Measurements from ENCODE around the gene EYS.

The EYS gene

GRCh38 chr6:63689421-63689820, 2017.6 kb downstream of the EYS start:
- peaks cover 2% of the 10 kb centered on the region; the same call in 1 of the 2 replicates for H3K36me3 ChIP-seq (ENCODE audit: control insufficient read depth, insufficient read depth, low read length)
- no peaks in the 10 kb centered on the region for H3K9me3 ChIP-seq (ENCODE audit: control insufficient read depth, insufficient read depth, low read length)
- no peaks in the 10 kb centered on the region for H3K27me3 ChIP-seq (ENCODE audit: control insufficient read depth, insufficient read depth, low read length)
- WGBS (ENCODE audit: insufficient coverage, insufficient read length) = no CpG with 5 or more reads among the region's 2 CpGs
- H3K4me1 ChIP-seq (ENCODE audit: control insufficient read depth, insufficient read depth, low read length) = no peaks in the 10 kb centered on the region
- no peak overlapping the region for H3K27ac ChIP-seq (ENCODE audit: low read length)
- no peak overlapping the region for H3K4me3 ChIP-seq (ENCODE audit: low read length)
- no peak for DNase-seq (ENCODE audit: low read depth, low spot score)

GRCh38 chr6:63685446-63686379, 2021.3 kb downstream of the EYS start:
- Histone ChIP-seq H3K4me1 (ENCODE audit: control insufficient read depth, insufficient read depth, low read length) (no peaks in the 10 kb centered on the region), H3K27me3 (ENCODE audit: control insufficient read depth, insufficient read depth, low read length) (no peaks in the 10 kb centered on the region), H3K27ac (ENCODE audit: low read length) (no peak overlapping the region), H3K36me3 (ENCODE audit: control insufficient read depth, insufficient read depth, low read length) (peaks cover 6% of the 10 kb centered on the region; the same call in 1 of the 2 replicates), H3K4me3 (ENCODE audit: low read length) (no peak overlapping the region), H3K9me3 (ENCODE audit: control insufficient read depth, insufficient read depth, low read length) (no peaks in the 10 kb centered on the region)
- no peak for DNase-seq (ENCODE audit: low read depth, low spot score)
- no CpG with 5 or more reads among the region's 4 CpGs for WGBS (ENCODE audit: insufficient coverage, insufficient read length)

GRCh38 chr6:63683071-63683603, 2023.9 kb downstream of the EYS start:
- H3K4me3 ChIP-seq (ENCODE audit: low read length) = no peak overlapping the region
- no CpG with 5 or more reads among the region's 1 CpG for WGBS (ENCODE audit: insufficient coverage, insufficient read length)
- DNase-seq (ENCODE audit: low read depth, low spot score) = no peak
- H3K27me3 ChIP-seq (ENCODE audit: control insufficient read depth, insufficient read depth, low read length) = no peaks in the 10 kb centered on the region
- peaks cover 6% of the 10 kb centered on the region; the same call in 1 of the 2 replicates for H3K36me3 ChIP-seq (ENCODE audit: control insufficient read depth, insufficient read depth, low read length)
- H3K27ac ChIP-seq (ENCODE audit: low read length) = no peak overlapping the region
- no peaks in the 10 kb centered on the region for H3K9me3 ChIP-seq (ENCODE audit: control insufficient read depth, insufficient read depth, low read length)
- H3K4me1 ChIP-seq (ENCODE audit: control insufficient read depth, insufficient read depth, low read length) = no peaks in the 10 kb centered on the region

- Histone ChIP-seq H3K27ac (ENCODE audit: low read length) (no peak overlapping the region), H3K27me3 (ENCODE audit: control insufficient read depth, insufficient read depth, low read length) (no peaks in the 10 kb centered on the region), H3K4me3 (ENCODE audit: low read length) (no peak overlapping the region), H3K36me3 (ENCODE audit: control insufficient read depth, insufficient read depth, low read length) (no peaks in the 10 kb centered on the region), H3K9me3 (ENCODE audit: control insufficient read depth, insufficient read depth, low read length) (no peaks in the 10 kb centered on the region), H3K4me1 (ENCODE audit: control insufficient read depth, insufficient read depth, low read length) (no peaks in the 10 kb centered on the region; the same call in 1 of the 2 replicates)
- WGBS (ENCODE audit: insufficient coverage, insufficient read length) = no CpG with 5 or more reads among the region's 1 CpG
- DNase-seq (ENCODE audit: low read depth, low spot score) = no peak
Measured at GRCh38 chr6:63677282-63677681, 2029.7 kb downstream of the EYS start.

GRCh38 chr6:63676412-63677114, 2030.5 kb downstream of the EYS start:
- Histone ChIP-seq H3K9me3 (ENCODE audit: control insufficient read depth, insufficient read depth, low read length) (no peaks in the 10 kb centered on the region), H3K36me3 (ENCODE audit: control insufficient read depth, insufficient read depth, low read length) (no peaks in the 10 kb centered on the region), H3K27ac (ENCODE audit: low read length) (no peak overlapping the region), H3K27me3 (ENCODE audit: control insufficient read depth, insufficient read depth, low read length) (no peaks in the 10 kb centered on the region), H3K4me1 (ENCODE audit: control insufficient read depth, insufficient read depth, low read length) (no peaks in the 10 kb centered on the region; the same call in 1 of the 2 replicates), H3K4me3 (ENCODE audit: low read length) (no peak overlapping the region)
- WGBS (ENCODE audit: insufficient coverage, insufficient read length) = no CpG with 5 or more reads among the region's 3 CpGs
- no peak for DNase-seq (ENCODE audit: low read depth, low spot score)

- no peaks in the 10 kb centered on the region; the same call in 1 of the 2 replicates for H3K4me1 ChIP-seq (ENCODE audit: control insufficient read depth, insufficient read depth, low read length)
- no peaks in the 10 kb centered on the region for H3K27me3 ChIP-seq (ENCODE audit: control insufficient read depth, insufficient read depth, low read length)
- H3K9me3 ChIP-seq (ENCODE audit: control insufficient read depth, insufficient read depth, low read length) = no peaks in the 10 kb centered on the region
- no peak for DNase-seq (ENCODE audit: low read depth, low spot score)
- no peak overlapping the region for H3K4me3 ChIP-seq (ENCODE audit: low read length)
- no peak overlapping the region for H3K27ac ChIP-seq (ENCODE audit: low read length)
- WGBS (ENCODE audit: insufficient coverage, insufficient read length) = 100% methylated on average over 1 of the region's 1 CpG
- no peaks in the 10 kb centered on the region for H3K36me3 ChIP-seq (ENCODE audit: control insufficient read depth, insufficient read depth, low read length)
Measured at GRCh38 chr6:63675138-63675537, 2031.9 kb downstream of the EYS start.

- Histone ChIP-seq H3K36me3 (ENCODE audit: control insufficient read depth, insufficient read depth, low read length) (no peaks in the 10 kb centered on the region), H3K9me3 (ENCODE audit: control insufficient read depth, insufficient read depth, low read length) (no peaks in the 10 kb centered on the region), H3K27me3 (ENCODE audit: control insufficient read depth, insufficient read depth, low read length) (no peaks in the 10 kb centered on the region), H3K27ac (ENCODE audit: low read length) (no peak overlapping the region), H3K4me1 (ENCODE audit: control insufficient read depth, insufficient read depth, low read length) (no peaks in the 10 kb centered on the region; the same call in 1 of the 2 replicates), H3K4me3 (ENCODE audit: low read length) (no peak overlapping the region)
- no peak for DNase-seq (ENCODE audit: low read depth, low spot score)
- no CpG with 5 or more reads among the region's 3 CpGs for WGBS (ENCODE audit: insufficient coverage, insufficient read length)
Measured at GRCh38 chr6:63674635-63675034, 2032.4 kb downstream of the EYS start.

- Histone ChIP-seq H3K9me3 (ENCODE audit: control insufficient read depth, insufficient read depth, low read length) (no peaks in the 10 kb centered on the region), H3K36me3 (ENCODE audit: control insufficient read depth, insufficient read depth, low read length) (no peaks in the 10 kb centered on the region), H3K27ac (ENCODE audit: low read length) (no peak overlapping the region), H3K4me1 (ENCODE audit: control insufficient read depth, insufficient read depth, low read length) (no peaks in the 10 kb centered on the region; the same call in 1 of the 2 replicates), H3K27me3 (ENCODE audit: control insufficient read depth, insufficient read depth, low read length) (no peaks in the 10 kb centered on the region), H3K4me3 (ENCODE audit: low read length) (no peak overlapping the region)
- no CpG with 5 or more reads among the region's 2 CpGs for WGBS (ENCODE audit: insufficient coverage, insufficient read length)
- DNase-seq (ENCODE audit: low read depth, low spot score) = no peak
Measured at GRCh38 chr6:63673692-63674091, 2033.3 kb downstream of the EYS start.

- H3K4me1 ChIP-seq (ENCODE audit: control insufficient read depth, insufficient read depth, low read length) = no peaks in the 10 kb centered on the region; the same call in 1 of the 2 replicates
- H3K27ac ChIP-seq (ENCODE audit: low read length) = no peak overlapping the region
- H3K4me3 ChIP-seq (ENCODE audit: low read length) = no peak overlapping the region
- no peaks in the 10 kb centered on the region for H3K36me3 ChIP-seq (ENCODE audit: control insufficient read depth, insufficient read depth, low read length)
- DNase-seq (ENCODE audit: low read depth, low spot score) = no peak
- WGBS (ENCODE audit: insufficient coverage, insufficient read length) = no CpG with 5 or more reads among the region's 3 CpGs
- no peaks in the 10 kb centered on the region for H3K27me3 ChIP-seq (ENCODE audit: control insufficient read depth, insufficient read depth, low read length)
- no peaks in the 10 kb centered on the region for H3K9me3 ChIP-seq (ENCODE audit: control insufficient read depth, insufficient read depth, low read length)
Measured at GRCh38 chr6:63672582-63673129, 2034.4 kb downstream of the EYS start.

GRCh38 chr6:63671098-63671754, 2035.8 kb downstream of the EYS start:
- H3K27me3 ChIP-seq (ENCODE audit: control insufficient read depth, insufficient read depth, low read length) = no peaks in the 10 kb centered on the region
- H3K4me3 ChIP-seq (ENCODE audit: low read length) = no peak overlapping the region
- WGBS (ENCODE audit: insufficient coverage, insufficient read length) = no CpG with 5 or more reads among the region's 6 CpGs
- DNase-seq (ENCODE audit: low read depth, low spot score) = no peak
- no peaks in the 10 kb centered on the region for H3K36me3 ChIP-seq (ENCODE audit: control insufficient read depth, insufficient read depth, low read length)
- no peaks in the 10 kb centered on the region for H3K9me3 ChIP-seq (ENCODE audit: control insufficient read depth, insufficient read depth, low read length)
- no peak overlapping the region for H3K27ac ChIP-seq (ENCODE audit: low read length)
- no peaks in the 10 kb centered on the region; the same call in 1 of the 2 replicates for H3K4me1 ChIP-seq (ENCODE audit: control insufficient read depth, insufficient read depth, low read length)

Data from iPS DF 6.9 (cell line).